Activated T-helper 2 cell treated with anti-CD3 and anti-CD28 coated beads, Interferon-gamma antibody, Interleukin-2, Interleukin-4, amounts not matched to agents 10 μg/mL and 5 μg/mL and 100 μg/mL, durations not matched to agents 14 hours and 24 hours and 36 hours (primary cell): Measurements from ENCODE around the gene PPM1G. TPM values are rescaled to one million over a fixed set of nuclear protein-coding genes. Genes with fewer than 3 reads are reported as not detected.

ENCODE experiments used
- total RNA-seq: library from RNA; stranded (reverse); gene quantifications from 2 replicates; pipeline ENCODE4 v1.2.3, GENCODE V29; 2022

PPM1G gene
- total RNA-seq, 1 donor from 2014 or later, result 163 TPM

Other genes starting within 250 kb of the PPM1G start
- gene ATRAID, start 197.6 kb downstream of the PPM1G start, total RNA-seq, result 107 and 114 TPM in 2 replicates
- 70.7 and 73.9 TPM in 2 replicates for gene SLC5A6, start 197.3 kb downstream of the PPM1G start, total RNA-seq
- 141 and 146 TPM in 2 replicates for gene CAD, start 192.2 kb downstream of the PPM1G start, total RNA-seq
- gene SLC30A3, start 146.5 kb downstream of the PPM1G start, total RNA-seq, result 1.7 and 1.9 TPM in 2 replicates
- gene DNAJC5G, start 134.2 kb downstream of the PPM1G start, total RNA-seq, result not detected in 2 replicates
- gene TRIM54, start 127.2 kb downstream of the PPM1G start, total RNA-seq, result 0.21 and 0.25 TPM in 2 replicates
- gene UCN, start 101.1 kb downstream of the PPM1G start, total RNA-seq, result 0.94 and 1.3 TPM in 2 replicates
- 80.4 and 82.6 TPM in 2 replicates for gene MPV17, start 86.5 kb downstream of the PPM1G start, total RNA-seq
- 65.8 and 66.9 TPM in 2 replicates for gene GTF3C2, start 52.8 kb downstream of the PPM1G start, total RNA-seq
- gene EIF2B4, start 39.3 kb downstream of the PPM1G start, total RNA-seq, result 43.4 and 44.8 TPM in 2 replicates
- gene SNX17, start 39.0 kb downstream of the PPM1G start, total RNA-seq, result 117 and 120 TPM in 2 replicates
- gene ZNF513, start 28.9 kb downstream of the PPM1G start, total RNA-seq, result 11.7 and 12.8 TPM in 2 replicates
- 98.0 and 106 TPM in 2 replicates for gene NRBP1, start 19.0 kb upstream of the PPM1G start, total RNA-seq
- 6.2 and 7.5 TPM in 2 replicates for gene KRTCAP3, start 32.8 kb upstream of the PPM1G start, total RNA-seq
- 16.4 and 18.8 TPM in 2 replicates for gene IFT172, start 80.2 kb upstream of the PPM1G start, total RNA-seq
- gene FNDC4, start 85.6 kb upstream of the PPM1G start, total RNA-seq, result 0.18 and 0.30 TPM in 2 replicates
- gene GCKR, start 87.2 kb upstream of the PPM1G start, total RNA-seq, result not detected in 2 replicates
- gene ZNF512, start 173.5 kb upstream of the PPM1G start, total RNA-seq, result 23.9 and 25.1 TPM in 2 replicates
- 0.57 and 0.73 TPM in 2 replicates for gene CCDC121, start 219.4 kb upstream of the PPM1G start, total RNA-seq
- 54.3 and 55.9 TPM in 2 replicates for gene GPN1, start 219.5 kb upstream of the PPM1G start, total RNA-seq